ENCODE results near the gene PSD2.

- TF ChIP-seq POLR2A (IDR thresholded peaks at IDR 0.05; ENCODE audit: low read depth, low read length) (no peak), POLR2AphosphoS5 (IDR thresholded peaks at IDR 0.05; ENCODE audit: low read depth, low read length) (no peak), PAX5 (IDR thresholded peaks at IDR 0.05; ENCODE audit: insufficient read depth, low read length, severe bottlenecking) (no peak), POU2F2 (IDR thresholded peaks at IDR 0.05; ENCODE audit: low read depth, low read length) (no peak)
These were observed 59.8 kb downstream of the PSD2 start for GRCh38 chr5:139855451-139855850.
